H9 (cell line): ENCODE measurements around the gene TRPC5OS. TPM values are rescaled to one million over a fixed set of nuclear protein-coding genes. Genes with fewer than 3 reads are reported as not detected.

Experiments
- DNase-seq: peaks from one replicate; pipeline ENCODE4 v3.0.0-alpha.2; 2017
- H2AFZ ChIP-seq: one replicate; pipeline ENCODE4 v1.6.1; 2013; ENCODE audit warnings: mild to moderate bottlenecking, low read length, control low read depth, moderate library complexity
- H2AK5ac ChIP-seq: 2 replicates; pipeline ENCODE4 v1.6.1; 2013; ENCODE audit warnings: low read length, control low read depth, mixed read lengths; ENCODE audit not compliant: insufficient read length
- H2BK120ac ChIP-seq: one replicate; pipeline ENCODE4 v1.6.1; 2013; ENCODE audit warnings: low read depth, mild to moderate bottlenecking, low read length, control low read depth, inconsistent platforms; ENCODE audit not compliant: poor library complexity, severe bottlenecking
- H2BK12ac ChIP-seq: 2 replicates; pipeline ENCODE4 v1.6.1; 2013; ENCODE audit warnings: low read length, control low read depth, mixed read lengths, low read depth; ENCODE audit not compliant: insufficient read length
- H2BK15ac ChIP-seq: 2 replicates; pipeline ENCODE4 v1.6.1; 2013; ENCODE audit warnings: low read depth, low read length, control low read depth
- H2BK20ac ChIP-seq: one replicate; pipeline ENCODE4 v1.6.1; 2013; ENCODE audit warnings: low read depth, mild to moderate bottlenecking, low read length, control low read depth, inconsistent platforms; ENCODE audit not compliant: poor library complexity, severe bottlenecking
- H2BK5ac ChIP-seq: 2 replicates; pipeline ENCODE4 v1.6.1; 2013; ENCODE audit warnings: low read length, control low read depth, mixed read lengths; ENCODE audit not compliant: insufficient read length
- H3K14ac ChIP-seq: 2 replicates; pipeline ENCODE4 v1.6.1; 2013; ENCODE audit warnings: low read length, control low read depth; ENCODE audit not compliant: insufficient read depth
- H3K18ac ChIP-seq: 2 replicates; pipeline ENCODE4 v1.6.1; 2013; ENCODE audit warnings: low read depth, mild to moderate bottlenecking, mixed read lengths, low read length, control low read depth; ENCODE audit not compliant: insufficient read length
- H3K23ac ChIP-seq: 2 replicates; pipeline ENCODE4 v1.6.1; 2013; ENCODE audit warnings: low read length, control low read depth, mixed read lengths, low read depth; ENCODE audit not compliant: insufficient read length
- H3K23me2 ChIP-seq: 2 replicates; pipeline ENCODE4 v1.6.1; 2013; ENCODE audit warnings: low read depth, mild to moderate bottlenecking, mixed read lengths, low read length, control low read depth; ENCODE audit not compliant: insufficient read length, poor library complexity, severe bottlenecking
- H3K27ac ChIP-seq: 2 replicates; pipeline ENCODE4 v1.5.1; 2013; ENCODE audit warnings: low read length, control low read depth, mixed read lengths, low read depth; ENCODE audit not compliant: insufficient read length
- H3K27me3 ChIP-seq: 2 replicates; pipeline ENCODE4 v1.6.1; 2013; ENCODE audit warnings: low read length, control low read depth, inconsistent platforms; ENCODE audit not compliant: insufficient read depth
- H3K4ac ChIP-seq: 2 replicates; pipeline ENCODE4 v1.6.1; 2013; ENCODE audit warnings: low read depth, mild to moderate bottlenecking, control low read depth, inconsistent platforms, low read length, moderate library complexity
- H3K4me1 ChIP-seq: 2 replicates; pipeline ENCODE4 v1.6.1; 2013; ENCODE audit warnings: low read length, control low read depth, inconsistent platforms; ENCODE audit not compliant: insufficient read depth
- H3K4me2 ChIP-seq: 2 replicates; pipeline ENCODE4 v1.6.1; 2013; ENCODE audit warnings: low read length, control low read depth, mixed read lengths; ENCODE audit not compliant: insufficient read length, insufficient read depth
- H3K56ac ChIP-seq: 2 replicates; pipeline ENCODE4 v1.6.1; 2013; ENCODE audit warnings: low read depth, mild to moderate bottlenecking, mixed read lengths, low read length, control low read depth; ENCODE audit not compliant: insufficient read length
- H3K79me1 ChIP-seq: 2 replicates; pipeline ENCODE4 v1.6.1; 2013; ENCODE audit warnings: low read depth, mild to moderate bottlenecking, moderate library complexity, low read length, control low read depth, inconsistent platforms; ENCODE audit not compliant: insufficient read depth, poor library complexity, severe bottlenecking
- H3K79me2 ChIP-seq: 2 replicates; pipeline ENCODE4 v1.6.1; 2013; ENCODE audit warnings: low read length, control low read depth, inconsistent platforms; ENCODE audit not compliant: insufficient read depth
- H3K9ac ChIP-seq: 2 replicates; pipeline ENCODE4 v1.6.1; 2013; ENCODE audit warnings: low read length, control low read depth, mixed read lengths; ENCODE audit not compliant: insufficient read length; ENCODE audit errors: extremely low read depth
- H3K9me3 ChIP-seq: one replicate; pipeline ENCODE4 v1.6.1; 2013; ENCODE audit warnings: low read depth, low read length, inconsistent platforms; ENCODE audit not compliant: control insufficient read depth
- H3T11ph ChIP-seq: one replicate; pipeline ENCODE4 v1.6.1; 2013; ENCODE audit warnings: mild to moderate bottlenecking, low read length, control low read depth, inconsistent platforms
- H4K20me1 ChIP-seq: one replicate; pipeline ENCODE4 v1.6.1; 2013; ENCODE audit not compliant: control insufficient read depth, insufficient read length, insufficient read depth
- H4K5ac ChIP-seq: 2 replicates; pipeline ENCODE4 v1.6.1; 2013; ENCODE audit warnings: low read depth, mild to moderate bottlenecking, mixed read lengths, low read length, control low read depth; ENCODE audit not compliant: insufficient read length
- H4K8ac ChIP-seq: replicated peaks from 2 replicates; pipeline ENCODE4 v1.6.1; 2013; ENCODE audit warnings: low read length, control low read depth, mixed read lengths, low read depth; ENCODE audit not compliant: insufficient read length
- H4K91ac ChIP-seq: 2 replicates; pipeline ENCODE4 v1.6.1; 2013; ENCODE audit warnings: low read depth, mild to moderate bottlenecking, moderate library complexity, mixed read lengths, low read length, control low read depth; ENCODE audit not compliant: insufficient read length
- H3K27ac Mint-ChIP-seq, 3 experiments: 2 replicates in 2 of 3; 3 replicates in 1 of 3; pipeline ENCODE4 v1.8.0; 2020 to 2021; ENCODE audit warnings: mixed read lengths in 3 of 3, mild to moderate bottlenecking in 1 of 3, moderate library complexity in 1 of 3
- H3K27me3 Mint-ChIP-seq: 2 replicates; pipeline ENCODE4 v1.8.0; 2021; ENCODE audit warnings: low read depth, mild to moderate bottlenecking, moderate library complexity, mixed read lengths
- H3K36me3 Mint-ChIP-seq, 3 experiments: 2 replicates in 2 of 3; 3 replicates in 1 of 3; pipeline ENCODE4 v1.8.0; 2020 to 2021; ENCODE audit warnings: low read depth in 3 of 3, mixed read lengths in 3 of 3; ENCODE audit not compliant: insufficient read depth in 1 of 3
- H3K4me1 Mint-ChIP-seq, 2 experiments: 2 replicates each; pipeline ENCODE4 v1.8.0; 2020; ENCODE audit warnings: mixed read lengths in 2 of 2
- H3K4me3 Mint-ChIP-seq, 2 experiments: 2 replicates in 1 of 2; 3 replicates in 1 of 2; pipeline ENCODE4 v1.8.0; 2020 to 2021; ENCODE audit warnings: mild to moderate bottlenecking in 2 of 2, mixed read lengths in 2 of 2, moderate library complexity in 1 of 2
- H3K9me3 Mint-ChIP-seq, 2 experiments: 2 replicates in 1 of 2; 3 replicates in 1 of 2; pipeline ENCODE4 v1.8.0; 2020; ENCODE audit warnings: mild to moderate bottlenecking in 2 of 2, mixed read lengths in 2 of 2, moderate library complexity in 1 of 2
- WGBS: extraction: QIAGEN DNeasy Blood & Tissue Kit; methylation state at CpG from one replicate; pipeline ENCODE4 v1.1.7; 2013; ENCODE audit warnings: missing lambda C conversion rate, low lambda C conversion rate, mixed read lengths; ENCODE audit not compliant: insufficient read length; ENCODE audit errors: extremely low coverage; 5-methylcytosine and 5-hydroxymethylcytosine counted together
- total RNA-seq: library from RNA; stranded (reverse); gene quantifications from 2 replicates; pipeline ENCODE4 v1.2.1, GENCODE V29; 2021
- TF ChIP-seq, protein P1 (sequence below): fragments of 200-600 bp; sonication (generic); conservative IDR thresholded peaks from 3 replicates; pipeline ENCODE4 v1.8.0; 2021; ENCODE audit warnings: antibody characterized with exemption, mild to moderate bottlenecking

TRPC5OS gene
- total RNA-seq, 1 experiment from 2014 or later = not detected

DNA sequence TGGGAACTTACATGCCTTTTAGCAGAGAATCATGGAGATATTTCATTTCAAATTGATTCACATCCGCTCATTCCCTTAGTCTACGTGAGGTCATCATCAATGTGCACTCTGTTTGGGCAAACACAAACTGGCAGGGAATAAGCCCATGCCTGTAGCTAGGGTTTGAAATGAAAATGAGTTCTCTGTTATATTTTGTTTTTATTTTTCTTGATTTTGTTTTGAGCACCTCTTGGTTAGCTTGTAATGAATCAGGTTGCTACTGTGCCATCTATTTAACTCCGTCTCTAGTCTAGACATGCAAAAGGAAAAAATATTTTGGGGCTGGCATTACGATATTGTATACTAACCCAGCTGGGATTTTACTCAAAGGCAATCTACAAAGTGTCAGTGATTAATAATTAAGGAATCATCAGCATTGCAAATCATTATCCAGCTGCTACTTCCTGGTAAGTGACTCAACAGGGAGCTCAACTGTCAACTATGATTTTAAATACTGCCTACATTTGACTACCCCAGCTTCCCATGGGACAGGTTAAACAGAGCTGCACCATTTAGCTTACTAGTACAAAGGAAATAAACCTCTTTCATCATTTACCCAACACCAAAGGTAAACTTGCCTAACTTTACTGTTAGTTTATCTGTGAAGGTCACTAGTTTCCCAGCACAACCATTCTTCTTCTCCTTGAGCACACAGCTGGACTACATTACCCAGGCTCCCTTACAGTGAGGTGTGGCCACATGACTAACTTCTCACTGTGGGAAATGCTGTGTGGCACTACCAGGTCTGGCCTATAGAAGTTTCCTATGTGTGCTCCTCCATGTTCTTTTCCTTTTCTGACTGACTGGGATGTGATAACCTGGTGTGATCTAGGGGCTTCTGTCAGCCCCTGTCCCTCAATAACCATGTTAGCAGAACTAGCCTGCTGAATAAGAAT is 21.2 kb upstream of the TRPC5OS start:
- Histone ChIP-seq H3T11ph (no peak overlapping the region), H3K4me1 (no peaks in the 10 kb centered on the region), H4K8ac (no peak overlapping the region), H2BK12ac (no peak overlapping the region), H4K5ac (no peak overlapping the region), H2AK5ac (no peak overlapping the region), H4K20me1 (no peaks in the 10 kb centered on the region), H2BK120ac (no peak overlapping the region), H3K56ac (no peak overlapping the region), H2BK15ac (no peak overlapping the region), H3K23me2 (no peaks in the 10 kb centered on the region), H2AFZ (no peak overlapping the region), H3K79me1 (no peaks in the 10 kb centered on the region), H3K27ac (no peak overlapping the region), H4K91ac (no peak overlapping the region), H3K9me3 (no peaks in the 10 kb centered on the region), H3K79me2 (no peaks in the 10 kb centered on the region), H3K9ac (no peak overlapping the region), H3K27me3 (no peaks in the 10 kb centered on the region), H3K4me2 (no peak overlapping the region), H3K14ac (no peak overlapping the region), H3K18ac (no peak overlapping the region), H2BK20ac (no peak overlapping the region), H2BK5ac (no peak overlapping the region), H3K23ac (no peak overlapping the region), H3K4ac (no peak overlapping the region)
- no peak overlapping the region for H3K27ac Mint-ChIP-seq
- H3K9me3 Mint-ChIP-seq = no peaks in the 10 kb centered on the region; a peak in 1 of 5 replicates
- DNase-seq = peak; percentile 58
- H3K4me3 Mint-ChIP-seq = no peak overlapping the region
- H3K27me3 Mint-ChIP-seq = peaks cover 5% of the 10 kb centered on the region
- TF ChIP-seq, protein P1, sequence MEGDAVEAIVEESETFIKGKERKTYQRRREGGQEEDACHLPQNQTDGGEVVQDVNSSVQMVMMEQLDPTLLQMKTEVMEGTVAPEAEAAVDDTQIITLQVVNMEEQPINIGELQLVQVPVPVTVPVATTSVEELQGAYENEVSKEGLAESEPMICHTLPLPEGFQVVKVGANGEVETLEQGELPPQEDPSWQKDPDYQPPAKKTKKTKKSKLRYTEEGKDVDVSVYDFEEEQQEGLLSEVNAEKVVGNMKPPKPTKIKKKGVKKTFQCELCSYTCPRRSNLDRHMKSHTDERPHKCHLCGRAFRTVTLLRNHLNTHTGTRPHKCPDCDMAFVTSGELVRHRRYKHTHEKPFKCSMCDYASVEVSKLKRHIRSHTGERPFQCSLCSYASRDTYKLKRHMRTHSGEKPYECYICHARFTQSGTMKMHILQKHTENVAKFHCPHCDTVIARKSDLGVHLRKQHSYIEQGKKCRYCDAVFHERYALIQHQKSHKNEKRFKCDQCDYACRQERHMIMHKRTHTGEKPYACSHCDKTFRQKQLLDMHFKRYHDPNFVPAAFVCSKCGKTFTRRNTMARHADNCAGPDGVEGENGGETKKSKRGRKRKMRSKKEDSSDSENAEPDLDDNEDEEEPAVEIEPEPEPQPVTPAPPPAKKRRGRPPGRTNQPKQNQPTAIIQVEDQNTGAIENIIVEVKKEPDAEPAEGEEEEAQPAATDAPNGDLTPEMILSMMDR = peak; percentile 33; the same call in 2 of the 3 replicates
- H3K36me3 Mint-ChIP-seq = no peaks in the 10 kb centered on the region
- H3K4me1 Mint-ChIP-seq = peaks cover 7 to 8% of the 10 kb centered on the region in 2 experiments
- no CpG with 5 or more reads among the region's 4 CpGs for WGBS
